K562 (cell line): ENCODE data around the gene IQUB. TPM values are rescaled to one million over a fixed set of nuclear protein-coding genes. Genes with fewer than 3 reads are reported as not detected.

Experiments
- CXXC5 ChIP-seq: fragments of 250-450 bp; sonication (Bioruptor Pico); IDR thresholded peaks from 2 replicates; pipeline ENCODE4 v1.8.0; 2022; ENCODE audit warnings: inconsistent platforms, mild to moderate bottlenecking, moderate library complexity
- ETS1 ChIP-seq: conservative IDR thresholded peaks from 2 replicates; pipeline ENCODE4 v1.6.1; 2011; ENCODE audit warnings: low read depth, mild to moderate bottlenecking, low read length; ENCODE audit not compliant: control insufficient read depth
- FOXJ2 ChIP-seq: fragments of 200-800 bp; sonication (Bioruptor generic); IDR thresholded peaks from 2 replicates; pipeline ENCODE4 v1.6.1; 2016; ENCODE audit warnings: missing genetic modification characterization, missing compliant biosample characterization
- GABPB2 ChIP-seq: fragments of 250-450 bp; sonication (Bioruptor Pico); conservative IDR thresholded peaks from 2 replicates; pipeline ENCODE4 v1.5.1; 2021; ENCODE audit warnings: mild to moderate bottlenecking
- HNRNPUL1 ChIP-seq: fragments of 200-400 bp; formaldehyde crosslinking; IDR thresholded peaks from 2 replicates; pipeline ENCODE4 v1.6.1; 2017; ENCODE audit warnings: low read length
- HOXB6 ChIP-seq: fragments of 250-450 bp; sonication (Bioruptor Pico); IDR thresholded peaks from 2 replicates; pipeline ENCODE4 v1.5.1; 2022; ENCODE audit warnings: mild to moderate bottlenecking, borderline replicate concordance
- HSF4 ChIP-seq: fragments of 250-450 bp; sonication (Bioruptor Pico); IDR thresholded peaks from 2 replicates; pipeline ENCODE4 v2.1.2; 2022; ENCODE audit warnings: mild to moderate bottlenecking, moderate library complexity, borderline replicate concordance
- NEUROD1 ChIP-seq: fragments of 150-350 bp; IDR thresholded peaks from 2 replicates; pipeline ENCODE4 v1.6.1; 2014; ENCODE audit warnings: borderline replicate concordance, low read length, low read depth; ENCODE audit not compliant: partially characterized antibody
- PCBP2 ChIP-seq: fragments of 200-400 bp; formaldehyde crosslinking; IDR thresholded peaks from 2 replicates; pipeline ENCODE4 v1.6.1; 2018; ENCODE audit warnings: low read length, low read depth, mild to moderate bottlenecking, moderate library complexity; ENCODE audit not compliant: poor library complexity, severe bottlenecking
- POLR2A ChIP-seq: fragments of 450-650 bp; conservative IDR thresholded peaks from 2 replicates; pipeline ENCODE4 v1.6.1; 2016
- POLR3G ChIP-seq: IDR thresholded peaks from 2 replicates; pipeline ENCODE4 v1.6.1; 2011; ENCODE audit not compliant: insufficient read length, insufficient replicate concordance; ENCODE audit errors: extremely low read depth
- PTRF ChIP-seq: fragments of 450-650 bp; IDR thresholded peaks from 2 replicates; pipeline ENCODE4 v1.6.1; 2016; ENCODE audit warnings: mild to moderate bottlenecking, missing genetic modification characterization, missing compliant biosample characterization
- RERE ChIP-seq: sonication (generic); formaldehyde crosslinking; IDR thresholded peaks from 2 replicates; pipeline ENCODE4 v1.8.0; 2023; ENCODE audit warnings: missing genetic modification reagents, mild to moderate bottlenecking, borderline replicate concordance
- SIN3B ChIP-seq: fragments of 450-650 bp; IDR thresholded peaks from 2 replicates; pipeline ENCODE4 v1.6.1; 2017; ENCODE audit warnings: low read depth, mild to moderate bottlenecking, moderate library complexity
- SP1 ChIP-seq: sonication (generic); formaldehyde crosslinking; IDR thresholded peaks from 2 replicates; pipeline ENCODE4 v1.8.1; 2022; ENCODE audit warnings: mild to moderate bottlenecking, missing genetic modification reagents
- TAF9B ChIP-seq: fragments of 450-650 bp; IDR thresholded peaks from 2 replicates; pipeline ENCODE4 v1.6.1; 2018; ENCODE audit warnings: mild to moderate bottlenecking; ENCODE audit not compliant: partially characterized antibody
- ZNF253 ChIP-seq: fragments of 250-450 bp; sonication (Bioruptor Pico); conservative IDR thresholded peaks from 2 replicates; pipeline ENCODE4 v1.6.1; 2021; ENCODE audit warnings: mild to moderate bottlenecking
- polyA plus RNA-seq, 8 experiments: library from polyadenylated mRNA; depleted of rRNA in 4 of 8; stranded (reverse) in 5 of 8; unstranded in 3 of 8; fragments of >200 nt; fragmentation: Nextera tagmentation in 2 of 8; fragmentation: Illumina TruSeq in 1 of 8; extraction: Ambion mirVana in 2 of 8; extraction: Trizol in 1 of 8; gene quantifications; 2 replicates each; pipeline versions ENCODE4 v1.2.1 to v1.2.3, GENCODE V29; 2011 to 2014; ENCODE audit warnings: inconsistent platforms in 1 of 8, missing spikeins in 1 of 8
- total RNA-seq, 7 experiments: library from RNA; depleted of rRNA in 6 of 7; stranded (reverse); fragments of >200 nt in 6 of 7; fragmentation: Illumina TruSeq in 2 of 7; extraction: Trizol in 2 of 7; gene quantifications; 2 replicates each; pipeline versions ENCODE4 v1.2.1 to v1.2.3, GENCODE V29; 2011 to 2021; ENCODE audit warnings: low replicate concordance in 1 of 7
- TF ChIP-seq, protein P1 (sequence below): fragments of 200-800 bp; sonication (Bioruptor generic); IDR thresholded peaks from 2 replicates; pipeline ENCODE4 v1.6.1; 2017; ENCODE audit warnings: missing genetic modification characterization, missing compliant biosample characterization
- TF ChIP-seq, protein P2 (sequence below): sonication (generic); IDR thresholded peaks from 2 replicates; pipeline ENCODE4 v1.6.1; 2016

The IQUB gene
- total and polyA plus RNA-seq, 9 of the 15 experiments (the other 6 are each of a cell fraction or from before 2014, with no cell fraction given): 0.62 to 2.6 (median 1.4) TPM

DNA sequence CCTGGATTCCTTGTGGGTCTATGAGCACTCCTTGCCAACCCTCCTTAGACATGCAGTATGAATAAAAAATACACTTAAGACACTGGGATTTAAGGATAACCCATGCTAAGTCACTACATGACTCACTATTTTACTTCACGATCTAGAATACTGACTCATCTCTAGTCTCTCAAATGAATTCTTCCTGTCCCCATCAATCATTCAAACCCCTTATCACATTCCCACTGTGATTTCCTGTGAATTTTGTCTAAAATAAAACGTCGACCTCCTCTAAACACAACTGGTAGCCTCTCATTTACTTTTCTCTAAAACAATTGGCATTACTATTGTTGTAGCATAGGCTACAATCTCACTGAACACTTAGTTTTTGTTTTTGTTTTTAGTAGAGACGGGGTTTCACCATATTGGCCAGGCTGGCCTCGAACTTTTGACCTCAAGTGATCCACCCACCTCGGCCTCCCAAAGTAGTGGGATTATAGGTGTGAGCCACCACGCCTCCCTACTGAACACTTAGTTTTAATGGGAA lies 3.9 kb upstream of the IQUB start (continued):
- TF ChIP-seq, protein P1, sequence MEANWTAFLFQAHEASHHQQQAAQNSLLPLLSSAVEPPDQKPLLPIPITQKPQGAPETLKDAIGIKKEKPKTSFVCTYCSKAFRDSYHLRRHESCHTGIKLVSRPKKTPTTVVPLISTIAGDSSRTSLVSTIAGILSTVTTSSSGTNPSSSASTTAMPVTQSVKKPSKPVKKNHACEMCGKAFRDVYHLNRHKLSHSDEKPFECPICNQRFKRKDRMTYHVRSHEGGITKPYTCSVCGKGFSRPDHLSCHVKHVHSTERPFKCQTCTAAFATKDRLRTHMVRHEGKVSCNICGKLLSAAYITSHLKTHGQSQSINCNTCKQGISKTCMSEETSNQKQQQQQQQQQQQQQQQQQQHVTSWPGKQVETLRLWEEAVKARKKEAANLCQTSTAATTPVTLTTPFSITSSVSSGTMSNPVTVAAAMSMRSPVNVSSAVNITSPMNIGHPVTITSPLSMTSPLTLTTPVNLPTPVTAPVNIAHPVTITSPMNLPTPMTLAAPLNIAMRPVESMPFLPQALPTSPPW: 0 out of 2 replicates have a peak, but pooled peaks have one; percentile 9
- TF ChIP-seq POLR2A (no peak), HNRNPUL1 (no peak), ETS1 (no peak), GABPB2 (CRISPR knock-in tag) (no peak), CXXC5 (CRISPR knock-in tag) (no peak), SP1 (no peak), HOXB6 (CRISPR knock-in tag) (no peak), PCBP2 (no peak), FOXJ2 (tag) (no peak), NEUROD1 (no peak), POLR3G (no peak), SIN3B (no peak), TAF9B (peak; percentile 71), RERE (CRISPR knock-in tag) (no peak), PTRF (tag) (no peak), ZNF253 (CRISPR knock-in tag) (no peak), HSF4 (CRISPR knock-in tag) (no peak)
- TF ChIP-seq, protein P2, sequence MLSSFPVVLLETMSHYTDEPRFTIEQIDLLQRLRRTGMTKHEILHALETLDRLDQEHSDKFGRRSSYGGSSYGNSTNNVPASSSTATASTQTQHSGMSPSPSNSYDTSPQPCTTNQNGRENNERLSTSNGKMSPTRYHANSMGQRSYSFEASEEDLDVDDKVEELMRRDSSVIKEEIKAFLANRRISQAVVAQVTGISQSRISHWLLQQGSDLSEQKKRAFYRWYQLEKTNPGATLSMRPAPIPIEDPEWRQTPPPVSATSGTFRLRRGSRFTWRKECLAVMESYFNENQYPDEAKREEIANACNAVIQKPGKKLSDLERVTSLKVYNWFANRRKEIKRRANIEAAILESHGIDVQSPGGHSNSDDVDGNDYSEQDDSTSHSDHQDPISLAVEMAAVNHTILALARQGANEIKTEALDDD: peak; percentile 92
